Left lung (tissue), 10 donors: ENCODE data around the gene SYNDIG1L. TPM values are rescaled to one million over a fixed set of nuclear protein-coding genes. Genes with fewer than 3 reads are reported as not detected.

Experiments used
- ATAC-seq: fragments of 200-7000 bp; cut with Tn5 transposase; one replicate; pipeline ENCODE4 v1.9.1; 2020; ENCODE audit warnings: moderate library complexity
- DNase-seq, 4 donors: peaks; one replicate each; pipeline ENCODE4 v3.0.0-alpha.2; 2013 to 2020
- H3K27ac ChIP-seq, 2 donors: fragments of 200-600 bp; sonication (generic) in 1 of 2; one replicate each; pipeline versions ENCODE4 v1.5.0 to v1.8.0; 2020 to 2021
- H3K27me3 ChIP-seq, 2 donors: fragments of 200-600 bp; sonication (generic) in 1 of 2; one replicate each; pipeline versions ENCODE4 v1.5.0 to v1.8.0; 2020 to 2021
- H3K36me3 ChIP-seq, 2 donors: fragments of 200-600 bp; sonication (generic) in 1 of 2; one replicate each; pipeline versions ENCODE4 v1.5.0 to v1.8.0; 2020 to 2021
- H3K4me1 ChIP-seq, 2 donors: fragments of 200-600 bp; one replicate each; pipeline ENCODE4 v1.8.0; 2021
- H3K4me3 ChIP-seq, 2 donors: fragments of 200-600 bp; sonication (generic) in 1 of 2; one replicate each; pipeline versions ENCODE4 v1.5.0 to v1.8.0; 2020 to 2021; ENCODE audit warnings: mild to moderate bottlenecking in 1 of 2
- H3K9me3 ChIP-seq, 2 donors: fragments of 200-600 bp; sonication (generic) in 1 of 2; one replicate each; pipeline versions ENCODE4 v1.5.0 to v1.8.0; 2020 to 2021
- intact Hi-C, 2 donors: fragments of 100-400 bp; cut with DNase I; formaldehyde crosslinking; loops; one replicate each; pipeline versions ENCODE4 v1.11.2 to v1.14.2; 2022
- polyA plus RNA-seq, 6 donors: library from polyadenylated mRNA; unstranded; fragments of 120-200 nt; gene quantifications; one replicate each; pipeline ENCODE4 v1.2.1, GENCODE V29; 2013; ENCODE audit not compliant: insufficient read length in 6 of 6
- total RNA-seq, 2 donors: library from RNA; stranded (reverse); fragmentation: NEBNext Ultra II Directional; extraction: Animal tissue kit (Norgen Biotek cat#: 25700); gene quantifications; one replicate each; pipeline ENCODE4 v1.2.1, GENCODE V29; 2021
- TF ChIP-seq, protein P1 (sequence below), 2 donors: fragments of 200-600 bp; sonication (generic) in 1 of 2; IDR thresholded peaks; one replicate each; pipeline versions ENCODE4 v1.5.0 to v1.8.0; 2021; ENCODE audit warnings: antibody characterized with exemption in 2 of 2
- donor health status: DM: no; HTN: yes; CAD: no.
- donor health status: DM: no; HTN: no; CAD: no.

The SYNDIG1L gene
- total and polyA plus RNA-seq, 8 donors, result 0.37 to 0.87 (median 0.59) TPM

DNA sequence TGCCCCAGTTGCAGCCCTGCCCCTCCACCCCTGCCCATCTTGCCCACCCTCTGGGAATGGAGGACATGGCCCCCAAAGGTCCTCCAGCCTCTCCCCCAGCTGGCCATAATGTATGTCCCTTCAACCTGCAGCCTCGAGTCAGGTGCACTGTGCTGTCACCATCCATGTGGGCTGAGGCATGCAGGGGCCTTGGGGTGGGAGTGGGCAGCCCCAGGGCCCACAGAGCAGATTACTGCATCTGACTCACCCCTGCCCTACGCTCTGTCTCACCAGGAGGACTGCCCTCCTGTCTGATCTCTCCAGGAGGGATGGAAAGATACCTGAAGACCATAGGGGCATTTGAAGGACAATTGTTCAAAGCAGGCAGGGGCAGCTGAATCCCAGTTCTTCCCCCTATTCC lies 13.3 kb downstream of the SYNDIG1L start:
- Histone ChIP-seq H3K27me3 (peaks cover 0 to 13% of the 10 kb centered on the region in 2 donors), H3K27ac (no peak overlapping the region), H3K36me3 (no peaks in the 10 kb centered on the region), H3K4me3 (no peak overlapping the region), H3K9me3 (no peaks in the 10 kb centered on the region), H3K4me1 (no peaks in the 10 kb centered on the region)
- DNase-seq (no peak), ATAC-seq (no peak)
- intact Hi-C loops, result no loop called here
- TF ChIP-seq, protein P1, sequence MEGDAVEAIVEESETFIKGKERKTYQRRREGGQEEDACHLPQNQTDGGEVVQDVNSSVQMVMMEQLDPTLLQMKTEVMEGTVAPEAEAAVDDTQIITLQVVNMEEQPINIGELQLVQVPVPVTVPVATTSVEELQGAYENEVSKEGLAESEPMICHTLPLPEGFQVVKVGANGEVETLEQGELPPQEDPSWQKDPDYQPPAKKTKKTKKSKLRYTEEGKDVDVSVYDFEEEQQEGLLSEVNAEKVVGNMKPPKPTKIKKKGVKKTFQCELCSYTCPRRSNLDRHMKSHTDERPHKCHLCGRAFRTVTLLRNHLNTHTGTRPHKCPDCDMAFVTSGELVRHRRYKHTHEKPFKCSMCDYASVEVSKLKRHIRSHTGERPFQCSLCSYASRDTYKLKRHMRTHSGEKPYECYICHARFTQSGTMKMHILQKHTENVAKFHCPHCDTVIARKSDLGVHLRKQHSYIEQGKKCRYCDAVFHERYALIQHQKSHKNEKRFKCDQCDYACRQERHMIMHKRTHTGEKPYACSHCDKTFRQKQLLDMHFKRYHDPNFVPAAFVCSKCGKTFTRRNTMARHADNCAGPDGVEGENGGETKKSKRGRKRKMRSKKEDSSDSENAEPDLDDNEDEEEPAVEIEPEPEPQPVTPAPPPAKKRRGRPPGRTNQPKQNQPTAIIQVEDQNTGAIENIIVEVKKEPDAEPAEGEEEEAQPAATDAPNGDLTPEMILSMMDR (IDR thresholded peaks at IDR 0.05), result no peak

DNA sequence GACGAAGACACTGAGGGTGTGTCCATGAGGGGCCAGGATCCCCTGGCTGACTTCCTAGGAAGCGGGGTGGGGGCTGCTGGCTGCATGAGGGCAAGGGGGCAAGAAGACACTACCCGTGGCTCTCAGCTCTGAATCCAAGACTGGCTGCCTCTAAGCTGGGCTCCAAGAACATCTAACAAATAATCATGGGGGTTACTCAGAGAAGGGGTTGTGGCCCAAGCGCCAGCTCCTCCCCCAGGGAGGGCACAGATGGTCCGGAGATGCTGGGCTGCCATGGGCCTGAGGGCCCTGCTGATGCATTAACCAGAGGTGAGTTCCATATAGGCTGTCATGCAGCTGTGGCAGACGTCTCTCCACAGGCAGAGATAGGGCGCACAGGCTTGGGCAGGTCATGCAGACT lies 14.3 kb downstream of the SYNDIG1L start:
- H3K4me3 ChIP-seq, result no peak overlapping the region
- intact Hi-C loops, result no loop called here
- ATAC-seq, result no peak

DNA sequence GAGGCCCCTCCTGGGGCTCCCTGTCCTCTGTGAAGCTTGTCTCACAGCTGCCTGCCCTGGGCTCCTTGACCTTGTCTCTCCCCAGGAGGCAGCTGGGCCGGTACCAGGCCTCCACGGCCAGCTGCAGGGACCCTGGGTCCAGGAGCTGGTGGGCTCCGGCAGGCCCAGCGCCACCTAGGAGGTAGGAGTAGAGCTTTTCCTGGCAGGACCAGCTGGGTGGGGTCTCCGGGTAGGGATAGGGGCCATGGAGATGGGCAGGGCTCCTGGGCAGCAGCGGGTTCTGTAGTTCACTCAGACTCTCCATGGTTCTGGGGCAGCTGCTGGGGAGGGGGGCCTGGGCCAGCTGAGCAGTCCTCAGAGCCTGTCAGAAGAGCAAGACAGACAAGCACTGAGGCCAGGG lies 16.6 kb downstream of the SYNDIG1L start:
- DNase-seq (no peak), ATAC-seq (no peak)
- intact Hi-C loops, result no loop called here
- Histone ChIP-seq H3K36me3 (no peaks in the 10 kb centered on the region), H3K4me1 (no peaks in the 10 kb centered on the region), H3K9me3 (no peaks in the 10 kb centered on the region), H3K4me3 (no peak overlapping the region), H3K27ac (no peak overlapping the region), H3K27me3 (no peaks in the 10 kb centered on the region)
- TF ChIP-seq, protein P1 (IDR thresholded peaks at IDR 0.05), result no peak

More for the DNA sequence above, 14.3 kb downstream of the SYNDIG1L start:
- Histone ChIP-seq H3K4me1 (no peaks in the 10 kb centered on the region), H3K9me3 (no peaks in the 10 kb centered on the region), H3K27ac (no peak overlapping the region), H3K36me3 (no peaks in the 10 kb centered on the region), H3K27me3 (peaks cover 0 to 2% of the 10 kb centered on the region in 2 donors)
- no peak for DNase-seq
- TF ChIP-seq, protein P1 (IDR thresholded peaks at IDR 0.05), result no peak

DNA sequence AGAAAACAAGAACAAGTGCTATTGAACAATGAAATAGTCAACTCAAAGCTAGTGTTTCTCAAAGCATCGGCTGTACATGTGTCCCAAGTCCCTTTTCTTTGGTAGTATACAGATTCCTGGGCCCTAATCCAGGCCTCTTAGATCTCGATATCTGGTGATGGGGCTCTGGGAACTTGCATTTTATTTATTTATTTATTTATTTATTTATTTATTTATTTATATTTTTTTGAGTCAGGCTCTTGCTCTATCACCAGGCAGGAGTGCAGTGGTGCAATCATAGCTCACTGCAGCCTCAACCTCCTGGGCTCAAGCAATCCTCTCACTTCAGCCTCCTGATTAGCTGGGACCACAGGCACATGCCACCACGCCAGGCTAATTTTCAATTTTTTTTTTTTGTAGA lies 17.1 kb downstream of the SYNDIG1L start:
- Histone ChIP-seq H3K27ac (no peak overlapping the region), H3K27me3 (no peaks in the 10 kb centered on the region), H3K4me3 (no peak overlapping the region), H3K9me3 (no peaks in the 10 kb centered on the region), H3K4me1 (no peaks in the 10 kb centered on the region), H3K36me3 (no peaks in the 10 kb centered on the region)
- ATAC-seq (no peak), DNase-seq (no peak)
- TF ChIP-seq, protein P1 (IDR thresholded peaks at IDR 0.05), result no peak
- intact Hi-C loops, result no loop called here

DNA sequence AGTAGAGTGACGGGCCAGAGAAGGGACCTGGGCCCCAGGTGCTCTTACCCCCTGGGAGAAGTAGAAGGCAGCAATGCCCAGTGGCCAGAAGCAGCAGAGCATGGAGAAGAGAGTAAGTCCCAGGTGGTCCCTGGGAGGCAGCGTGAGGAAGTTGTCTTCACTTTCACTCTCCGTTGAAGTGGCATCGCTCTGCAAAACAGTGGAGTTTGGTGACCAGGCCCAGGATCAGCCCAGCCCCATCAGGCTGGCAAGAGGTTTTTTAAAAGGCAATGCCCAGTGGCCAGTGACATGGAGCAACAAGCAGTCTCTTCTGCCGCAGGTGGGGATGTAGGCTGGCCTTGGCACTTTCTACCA lies 18.2 kb downstream of the SYNDIG1L start:
- Histone ChIP-seq H3K4me1 (peaks cover 0 to 4% of the 10 kb centered on the region in 2 donors), H3K4me3 (no peak overlapping the region), H3K36me3 (no peaks in the 10 kb centered on the region), H3K9me3 (no peaks in the 10 kb centered on the region), H3K27ac (no peak overlapping the region), H3K27me3 (no peaks in the 10 kb centered on the region)
- TF ChIP-seq, protein P1 (IDR thresholded peaks at IDR 0.05), result no peak
- no peak for ATAC-seq
- intact Hi-C loops, result no loop called here
- no peak for DNase-seq
